Measurements from ENCODE around the gene CAND1.

GRCh38 chr12:67280572-67280971 is 11.4 kb downstream of the CAND1 start:
- TF ChIP-seq, protein P1, sequence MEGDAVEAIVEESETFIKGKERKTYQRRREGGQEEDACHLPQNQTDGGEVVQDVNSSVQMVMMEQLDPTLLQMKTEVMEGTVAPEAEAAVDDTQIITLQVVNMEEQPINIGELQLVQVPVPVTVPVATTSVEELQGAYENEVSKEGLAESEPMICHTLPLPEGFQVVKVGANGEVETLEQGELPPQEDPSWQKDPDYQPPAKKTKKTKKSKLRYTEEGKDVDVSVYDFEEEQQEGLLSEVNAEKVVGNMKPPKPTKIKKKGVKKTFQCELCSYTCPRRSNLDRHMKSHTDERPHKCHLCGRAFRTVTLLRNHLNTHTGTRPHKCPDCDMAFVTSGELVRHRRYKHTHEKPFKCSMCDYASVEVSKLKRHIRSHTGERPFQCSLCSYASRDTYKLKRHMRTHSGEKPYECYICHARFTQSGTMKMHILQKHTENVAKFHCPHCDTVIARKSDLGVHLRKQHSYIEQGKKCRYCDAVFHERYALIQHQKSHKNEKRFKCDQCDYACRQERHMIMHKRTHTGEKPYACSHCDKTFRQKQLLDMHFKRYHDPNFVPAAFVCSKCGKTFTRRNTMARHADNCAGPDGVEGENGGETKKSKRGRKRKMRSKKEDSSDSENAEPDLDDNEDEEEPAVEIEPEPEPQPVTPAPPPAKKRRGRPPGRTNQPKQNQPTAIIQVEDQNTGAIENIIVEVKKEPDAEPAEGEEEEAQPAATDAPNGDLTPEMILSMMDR (IDR thresholded peaks at IDR 0.05 in 2 of 3, conservative IDR thresholded peaks at IDR 0.05 in 1 of 3; ENCODE audit: insufficient read depth in 2 of 3, low read depth in 1 of 3, low read length in 3 of 3): no peak
- TF ChIP-seq EZH2 (IDR thresholded peaks at IDR 0.05; ENCODE audit: borderline replicate concordance, low read depth, low read length) (no peak), WHSC1 (IDR thresholded peaks at IDR 0.05; ENCODE audit: low read length) (no peak)
- TF ChIP-seq, protein P2, sequence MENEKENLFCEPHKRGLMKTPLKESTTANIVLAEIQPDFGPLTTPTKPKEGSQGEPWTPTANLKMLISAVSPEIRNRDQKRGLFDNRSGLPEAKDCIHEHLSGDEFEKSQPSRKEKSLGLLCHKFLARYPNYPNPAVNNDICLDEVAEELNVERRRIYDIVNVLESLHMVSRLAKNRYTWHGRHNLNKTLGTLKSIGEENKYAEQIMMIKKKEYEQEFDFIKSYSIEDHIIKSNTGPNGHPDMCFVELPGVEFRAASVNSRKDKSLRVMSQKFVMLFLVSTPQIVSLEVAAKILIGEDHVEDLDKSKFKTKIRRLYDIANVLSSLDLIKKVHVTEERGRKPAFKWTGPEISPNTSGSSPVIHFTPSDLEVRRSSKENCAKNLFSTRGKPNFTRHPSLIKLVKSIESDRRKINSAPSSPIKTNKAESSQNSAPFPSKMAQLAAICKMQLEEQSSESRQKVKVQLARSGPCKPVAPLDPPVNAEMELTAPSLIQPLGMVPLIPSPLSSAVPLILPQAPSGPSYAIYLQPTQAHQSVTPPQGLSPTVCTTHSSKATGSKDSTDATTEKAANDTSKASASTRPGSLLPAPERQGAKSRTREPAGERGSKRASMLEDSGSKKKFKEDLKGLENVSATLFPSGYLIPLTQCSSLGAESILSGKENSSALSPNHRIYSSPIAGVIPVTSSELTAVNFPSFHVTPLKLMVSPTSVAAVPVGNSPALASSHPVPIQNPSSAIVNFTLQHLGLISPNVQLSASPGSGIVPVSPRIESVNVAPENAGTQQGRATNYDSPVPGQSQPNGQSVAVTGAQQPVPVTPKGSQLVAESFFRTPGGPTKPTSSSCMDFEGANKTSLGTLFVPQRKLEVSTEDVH (IDR thresholded peaks at IDR 0.05; ENCODE audit: low read depth, partially characterized antibody): no peak

Measured in K562 (cell line).